ENCODE data around the gene COQ8A.

The COQ8A gene

GRCh38 chr1:226974544-226975258 lies 34.6 kb downstream of the COQ8A start:
- no peak for DNase-seq

DNA sequence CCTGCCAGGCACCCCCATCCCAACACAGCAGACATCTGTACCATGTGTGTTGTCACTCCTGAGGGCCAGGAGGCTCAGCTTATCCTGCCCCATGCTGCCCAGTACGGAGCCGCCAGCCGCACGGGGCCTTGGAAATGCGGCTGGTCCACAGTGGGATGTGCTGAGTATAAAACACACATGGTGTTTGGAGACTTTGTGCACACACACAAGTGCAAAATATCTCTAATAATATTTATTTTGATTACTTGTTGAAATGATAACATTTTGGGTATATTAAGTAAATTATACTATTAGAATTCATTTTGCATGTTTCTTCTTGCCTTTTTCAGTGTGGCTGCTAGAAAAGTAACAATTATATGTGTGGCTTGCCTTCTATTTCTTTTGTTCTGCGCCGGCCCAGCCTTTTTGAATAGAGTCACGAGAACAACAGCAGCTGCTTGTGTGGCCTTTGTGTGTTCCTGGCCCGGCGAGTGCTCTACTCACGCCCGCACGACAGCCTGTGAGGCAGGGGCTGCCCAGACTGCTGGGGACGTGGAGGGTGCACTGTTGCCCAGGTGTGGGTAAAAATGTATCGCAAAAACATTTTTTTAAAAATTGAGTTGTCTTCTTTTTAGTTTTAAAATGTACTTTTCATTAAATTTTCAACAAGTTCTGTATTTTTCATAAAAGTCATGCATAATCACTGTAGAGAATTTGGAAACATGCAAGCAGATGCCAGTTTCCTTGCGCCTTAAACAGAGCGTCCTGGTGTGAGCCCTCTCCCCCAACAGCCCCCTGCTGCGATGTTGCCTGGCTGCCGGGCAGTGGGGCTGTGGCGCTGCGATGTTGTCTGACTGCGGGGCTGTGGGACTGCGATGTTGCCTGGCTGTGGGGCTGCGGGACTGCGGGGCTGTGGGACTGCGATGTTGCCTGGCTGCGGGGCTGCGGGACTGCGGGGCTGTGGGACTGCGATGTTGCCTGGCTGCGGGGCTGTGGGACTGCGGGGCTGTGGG lies 35.5 kb downstream of the COQ8A start:
- DNase-seq, result no peak

- DNase-seq, result no peak
These were observed 36.3 kb downstream of the COQ8A start for GRCh38 chr1:226976276-226976977.

GRCh38 chr1:226976978-226977642 lies 37.0 kb downstream of the COQ8A start:
- DNase-seq, result no peak

GRCh38 chr1:226977643-226978431 lies 37.7 kb downstream of the COQ8A start:
- no peak for DNase-seq

DNA sequence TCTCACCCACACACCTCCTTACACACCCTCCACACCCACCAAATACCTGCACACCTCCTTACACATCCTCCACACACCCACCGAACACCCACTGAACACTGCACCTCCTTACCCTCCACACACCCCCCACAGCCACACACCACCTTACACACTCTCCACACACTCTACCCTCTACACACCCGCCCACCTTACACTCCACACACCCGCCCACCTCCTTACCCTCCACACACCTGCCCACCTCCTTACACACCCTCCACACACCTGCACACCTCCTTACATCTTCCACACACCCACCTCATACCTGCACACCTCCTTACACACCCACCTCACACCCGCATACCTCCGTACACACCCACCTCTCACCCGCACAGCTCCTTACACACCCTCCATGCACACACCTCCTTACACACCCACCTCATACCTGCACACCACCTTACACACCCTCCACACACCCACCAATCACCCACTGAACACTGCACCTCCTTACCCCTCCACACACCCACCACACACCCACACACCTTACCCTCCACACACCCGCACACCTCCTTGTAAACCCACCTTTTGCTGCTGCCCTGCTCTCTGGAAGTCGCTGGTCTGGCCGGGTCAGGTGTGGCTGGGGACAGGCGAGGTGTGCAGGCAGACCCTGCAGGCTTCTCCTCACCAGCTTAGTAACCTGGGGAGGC lies 38.5 kb downstream of the COQ8A start:
- no peak for DNase-seq

GRCh38 chr1:226979115-226979516 lies 39.0 kb downstream of the COQ8A start:
- no peak for DNase-seq

GRCh38 chr1:226979517-226980121 lies 39.5 kb downstream of the COQ8A start:
- no peak for DNase-seq

DNA sequence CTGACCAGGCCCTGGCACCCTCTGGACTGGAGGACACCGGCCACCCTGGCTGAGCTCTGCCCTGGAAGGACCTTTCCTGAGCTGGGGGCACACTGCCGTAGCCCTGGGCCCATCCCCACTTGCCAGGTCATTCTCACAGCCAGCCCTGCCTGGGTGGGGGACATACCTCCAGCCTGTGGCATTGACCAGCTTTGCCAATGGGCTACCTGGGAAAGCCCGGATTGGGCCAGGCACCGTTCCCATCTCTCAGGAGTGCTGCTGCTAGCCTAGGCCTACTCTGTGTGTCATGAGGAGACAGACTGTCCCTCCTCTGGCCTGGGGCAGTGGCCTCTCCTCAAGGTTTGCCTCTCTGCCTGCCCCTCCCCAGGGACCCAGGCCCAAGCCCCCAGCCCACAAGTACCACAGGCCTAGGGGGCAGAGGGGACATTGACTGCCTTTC lies 40.0 kb downstream of the COQ8A start:
- DNase-seq, result no peak

- no peak for DNase-seq
These were observed 40.7 kb downstream of the COQ8A start for GRCh38 chr1:226980565-226981385.

GRCh38 chr1:226981386-226981817 lies 41.3 kb downstream of the COQ8A start:
- no peak for DNase-seq

GRCh38 chr1:226981838-226982237 lies 41.7 kb downstream of the COQ8A start:
- DNase-seq, result no peak

DNA sequence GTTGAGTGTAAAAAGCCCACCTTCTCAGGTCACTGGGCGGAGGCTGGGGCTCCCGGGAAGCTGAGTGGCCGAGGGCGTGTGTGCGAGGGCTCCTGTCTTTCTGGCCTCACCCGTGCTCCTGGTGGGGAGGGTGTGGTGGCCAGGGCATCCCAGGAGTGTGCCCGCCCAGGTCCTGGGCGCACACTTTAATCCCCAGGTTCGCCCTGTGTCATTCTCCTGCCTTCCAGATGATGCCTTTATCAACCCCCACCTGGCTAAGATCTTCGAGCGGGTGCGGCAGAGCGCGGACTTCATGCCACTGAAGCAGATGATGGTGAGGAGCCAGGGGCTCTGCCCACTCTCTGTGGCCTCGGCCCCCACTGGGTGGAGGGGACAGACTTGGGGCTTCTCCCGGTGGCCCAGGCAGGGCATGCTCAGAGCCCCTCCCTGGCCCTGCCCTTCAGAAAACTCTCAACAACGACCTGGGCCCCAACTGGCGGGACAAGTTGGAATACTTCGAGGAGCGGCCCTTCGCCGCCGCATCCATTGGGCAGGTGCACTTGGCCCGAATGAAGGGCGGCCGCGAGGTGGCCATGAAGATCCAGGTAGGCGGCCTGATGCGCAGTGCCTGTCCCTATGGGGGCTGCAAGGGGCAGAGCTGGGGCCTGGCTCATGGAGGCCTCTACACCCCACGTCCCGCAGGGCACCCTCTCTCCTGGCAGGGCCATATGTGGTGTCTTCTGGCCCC lies 42.5 kb downstream of the COQ8A start:
- DNase-seq, result no peak

- no peak for DNase-seq
These were observed 43.3 kb downstream of the COQ8A start for GRCh38 chr1:226983247-226983991.

DNA sequence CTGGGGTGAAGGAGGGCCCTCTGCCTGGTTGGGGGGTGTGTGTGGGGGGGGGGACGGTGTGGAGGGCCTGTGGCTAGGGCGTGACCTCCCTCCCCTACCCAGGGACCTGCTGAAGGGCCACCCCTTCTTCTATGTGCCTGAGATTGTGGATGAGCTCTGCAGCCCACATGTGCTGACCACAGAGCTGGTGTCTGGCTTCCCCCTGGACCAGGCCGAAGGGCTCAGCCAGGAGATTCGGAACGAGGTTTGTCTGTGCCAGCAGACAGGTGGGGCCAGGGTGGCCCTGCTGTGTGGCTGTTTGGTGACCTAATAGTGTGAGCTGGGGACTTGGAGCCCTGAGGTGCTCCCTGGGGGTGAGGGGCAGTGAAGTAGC lies 43.9 kb downstream of the COQ8A start:
- no peak for DNase-seq

DNA sequence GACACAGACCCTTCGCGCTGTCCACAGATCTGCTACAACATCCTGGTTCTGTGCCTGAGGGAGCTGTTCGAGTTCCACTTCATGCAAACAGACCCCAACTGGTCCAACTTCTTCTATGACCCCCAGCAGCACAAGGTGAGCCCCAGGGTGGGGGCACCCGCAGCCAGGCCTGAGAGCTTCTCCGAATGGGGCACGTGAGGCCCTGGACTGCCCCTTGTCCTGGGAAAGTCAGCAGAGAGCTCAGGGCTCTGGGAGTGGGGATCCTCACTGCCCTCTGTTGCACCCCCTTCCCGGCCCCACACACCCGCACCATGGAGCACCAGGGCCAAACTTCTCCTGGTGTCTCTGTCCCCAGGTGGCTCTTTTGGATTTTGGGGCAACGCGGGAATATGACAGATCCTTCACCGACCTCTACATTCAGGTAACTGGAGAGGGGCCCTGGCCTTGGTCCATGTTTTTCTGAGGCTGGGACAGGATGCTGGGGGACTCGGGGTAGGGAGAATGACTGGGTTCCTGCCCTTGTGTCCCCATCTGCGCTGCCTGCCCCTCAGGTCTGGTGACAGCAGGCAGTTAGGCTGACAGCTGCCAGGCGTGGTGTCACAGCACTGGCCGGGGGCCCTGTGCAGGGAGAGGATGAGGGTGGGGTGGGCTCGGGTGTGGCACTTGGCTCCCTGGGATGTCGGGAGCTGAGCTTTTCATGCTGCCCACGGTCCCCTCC lies 44.6 kb downstream of the COQ8A start:
- DNase-seq, result no peak

- DNase-seq, result no peak
These were observed 45.2 kb downstream of the COQ8A start for GRCh38 chr1:226985239-226985838.

All from activated CD4-positive, alpha-beta T cell treated with anti-CD3 and anti-CD28 coated beads, Interleukin-2, amount 50 U/mL, for 48 hours (primary cell).